Spleen (tissue), 11 donors: ENCODE results near the gene ATP5PO. TPM values are rescaled to one million over a fixed set of nuclear protein-coding genes. Genes with fewer than 3 reads are reported as not detected.

Experiments used
- DNase-seq: peaks from one replicate; pipeline ENCODE4 v3.0.0-alpha.2; 2020
- H3K27ac ChIP-seq, 8 donors: fragments of 200-600 bp; sonication (generic) in 7 of 8; 1 replicate in 4 of 8; 2 replicates in 4 of 8; pipeline versions ENCODE4 v1.5.0 to v1.8.0; 2016 to 2021; ENCODE audit warnings: inconsistent platforms in 4 of 8, mild to moderate bottlenecking in 4 of 8, moderate library complexity in 1 of 8
- H3K27me3 ChIP-seq, 7 donors: fragments of 200-600 bp; sonication (generic) in 6 of 7; replicated peaks in 1 of 7; 1 replicate in 4 of 7; 2 replicates in 3 of 7; pipeline versions ENCODE4 v1.5.0 to v1.8.0; 2016 to 2021; ENCODE audit warnings: inconsistent platforms in 3 of 7, mild to moderate bottlenecking in 1 of 7
- H3K36me3 ChIP-seq, 6 donors: fragments of 200-600 bp; sonication (generic) in 5 of 6; 1 replicate in 4 of 6; 2 replicates in 2 of 6; pipeline versions ENCODE4 v1.5.0 to v1.8.0; 2016 to 2021; ENCODE audit warnings: inconsistent platforms in 2 of 6
- H3K4me1 ChIP-seq, 6 donors: fragments of 200-600 bp; sonication (generic) in 5 of 6; 1 replicate in 3 of 6; 2 replicates in 3 of 6; pipeline versions ENCODE4 v1.5.0 to v1.8.0; 2016 to 2021; ENCODE audit warnings: inconsistent platforms in 3 of 6
- H3K4me3 ChIP-seq, 8 donors: fragments of 200-600 bp; sonication (generic) in 7 of 8; 1 replicate in 4 of 8; 2 replicates in 4 of 8; pipeline versions ENCODE4 v1.5.0 to v1.8.0; 2016 to 2021; ENCODE audit warnings: inconsistent platforms in 4 of 8, mild to moderate bottlenecking in 4 of 8, moderate library complexity in 2 of 8
- H3K9me3 ChIP-seq, 8 donors: fragments of 200-600 bp; sonication (generic) in 7 of 8; 1 replicate in 4 of 8; 2 replicates in 4 of 8; pipeline versions ENCODE4 v1.5.0 to v1.8.0; 2016 to 2021; ENCODE audit warnings: inconsistent platforms in 4 of 8
- CTCF ChIP-seq, 11 experiments: fragments of 200-600 bp in 7 of 11; fragments of 450-650 bp in 4 of 11; sonication (generic) in 4 of 11; IDR thresholded peaks in 8 of 11; conservative IDR thresholded peaks in 3 of 11; 1 replicate in 7 of 11; 2 replicates in 4 of 11; pipeline versions ENCODE4 v1.4.0 to v1.8.0; 2016 to 2021; ENCODE audit warnings: antibody characterized with exemption in 11 of 11, inconsistent platforms in 4 of 11, mild to moderate bottlenecking in 1 of 11
- POLR2A ChIP-seq, 3 donors: fragments of 450-650 bp; IDR thresholded peaks; one replicate each; pipeline ENCODE4 v1.5.1; 2017; ENCODE audit warnings: antibody characterized with exemption in 3 of 3, mild to moderate bottlenecking in 1 of 3
- POLR2AphosphoS5 ChIP-seq, 3 donors: sonication (generic); formaldehyde crosslinking; IDR thresholded peaks; one replicate each; pipeline ENCODE4 v1.5.1; 2017; ENCODE audit warnings: antibody characterized with exemption in 3 of 3
- WGBS, 5 donors: extraction: QIAGEN DNeasy Blood & Tissue Kit in 3 of 5; methylation state at CpG; one replicate each; pipeline versions ENCODE4 v1.1.5 to v1.1.7; 2013 to 2018; 5-methylcytosine and 5-hydroxymethylcytosine counted together
- intact Hi-C: fragments of 100-400 bp; cut with DNase I; formaldehyde crosslinking; loops from one replicate; pipeline ENCODE4 v1.15.0; 2023; ENCODE audit warnings: low total_unique reads
- polyA plus RNA-seq, 3 donors: library from polyadenylated mRNA; stranded (reverse); fragments of 200-250 nt; gene quantifications; one replicate each; pipeline ENCODE4 v1.2.1, GENCODE V29; 2013
- total RNA-seq, 7 donors: library from RNA; depleted of rRNA in 3 of 7; stranded (reverse); fragments of >200 nt in 3 of 7; fragmentation: NEBNext Ultra II Directional in 4 of 7; extraction: Animal tissue kit (Norgen Biotek cat#: 25700) in 4 of 7; gene quantifications; one replicate each; pipeline versions ENCODE4 v1.1.0 to v1.2.1, GENCODE V29; 2016 to 2021
- donor health status: healthy with polysubstance abuse.
- donor health status: DM: no; HTN: no; CAD: no; lungs with moderate emphysema.
- donor health status: DM: no; HTN: no; CAD: no.
- donor health status: Bipolar disorder and iron deficiency.
- donor health status: healthy.
- donor health status: DM: no; HTN: no; CAD: no.
- donor health status: DM: yes; HTN: yes; CAD: no.

The ATP5PO gene
- total and polyA plus RNA-seq, 10 donors, result 97.6 to 286 (median 127) TPM

GRCh38 chr21:33948096-33948950 lies 32.7 kb upstream of the ATP5PO start:
- intact Hi-C loops, result no loop called here
- H3K4me3 ChIP-seq, result peak overlapping the region in 3 of 8 donors; percentile 10 to 49 (median 10)
- no peaks in the 10 kb centered on the region for H3K27me3 ChIP-seq
- peak overlapping the region; percentile 22 to 92 (median 79) for H3K27ac ChIP-seq
- TF ChIP-seq POLR2A (IDR thresholded peaks at IDR 0.05), result no peak
- peak in 2 of 3 donors; percentile 61 to 67 for TF ChIP-seq POLR2AphosphoS5 (IDR thresholded peaks at IDR 0.05)
- H3K36me3 ChIP-seq, result no peaks in the 10 kb centered on the region
- H3K9me3 ChIP-seq, result no peaks in the 10 kb centered on the region
- peak; percentile 90 for DNase-seq
- H3K4me1 ChIP-seq, result peaks cover 10 to 66% (median 35%) of the 10 kb centered on the region in 6 donors
- 29 to 41% (median 35%) methylated on average over 17 of the region's 17 CpGs for WGBS, 5 donors

- peaks cover 10 to 66% (median 35%) of the 10 kb centered on the region in 6 donors for H3K4me1 ChIP-seq
- no peaks in the 10 kb centered on the region for H3K27me3 ChIP-seq
- intact Hi-C loops, result no loop called here
- H3K27ac ChIP-seq, result peak overlapping the region; percentile 22 to 92 (median 79)
- WGBS, 5 donors, result 37 to 46% (median 44%) methylated on average over 9 of the region's 9 CpGs
- H3K9me3 ChIP-seq, result no peaks in the 10 kb centered on the region
- no peak for DNase-seq
- TF ChIP-seq POLR2A (IDR thresholded peaks at IDR 0.05) (no peak), CTCF (IDR thresholded peaks at IDR 0.05 in 8 of 11, conservative IDR thresholded peaks at IDR 0.05 in 3 of 11) (no peak), POLR2AphosphoS5 (IDR thresholded peaks at IDR 0.05) (peak in 1 of 3 donors; percentile 58)
- peak overlapping the region in 3 of 8 donors; percentile 10 to 49 (median 10) for H3K4me3 ChIP-seq
- no peaks in the 10 kb centered on the region for H3K36me3 ChIP-seq
These were observed 32.0 kb upstream of the ATP5PO start for GRCh38 chr21:33947451-33948095.

- Histone ChIP-seq H3K36me3 (no peaks in the 10 kb centered on the region), H3K27ac (peak overlapping the region in 2 of 8 donors; percentile 0 to 3), H3K9me3 (no peaks in the 10 kb centered on the region), H3K4me3 (no peak overlapping the region), H3K27me3 (no peaks in the 10 kb centered on the region), H3K4me1 (peaks cover 10 to 51% (median 31%) of the 10 kb centered on the region in 6 donors)
- whole genome bisulfite sequencing, 5 donors, result 82 to 94% (median 91%) methylated on average over 2 of the region's 2 CpGs
- no peak for DNase-seq
- intact Hi-C loops, result no loop called here
- TF ChIP-seq POLR2AphosphoS5 (IDR thresholded peaks at IDR 0.05) (no peak), CTCF (IDR thresholded peaks at IDR 0.05 in 8 of 11, conservative IDR thresholded peaks at IDR 0.05 in 3 of 11) (no peak), POLR2A (IDR thresholded peaks at IDR 0.05) (no peak)
These were observed 30.2 kb upstream of the ATP5PO start for GRCh38 chr21:33945652-33946270.

GRCh38 chr21:33944185-33944763 lies 28.7 kb upstream of the ATP5PO start:
- H3K9me3 ChIP-seq, result no peaks in the 10 kb centered on the region
- H3K27me3 ChIP-seq, result no peaks in the 10 kb centered on the region
- no peak for DNase-seq
- no peaks in the 10 kb centered on the region for H3K36me3 ChIP-seq
- TF ChIP-seq POLR2A (IDR thresholded peaks at IDR 0.05), result no peak
- TF ChIP-seq POLR2AphosphoS5 (IDR thresholded peaks at IDR 0.05), result no peak
- no peak for TF ChIP-seq CTCF (IDR thresholded peaks at IDR 0.05 in 8 of 11, conservative IDR thresholded peaks at IDR 0.05 in 3 of 11)
- WGBS, 5 donors, result 84 to 100% (median 95%) methylated on average over 1 of the region's 1 CpG
- intact Hi-C loops, result no loop called here
- H3K4me3 ChIP-seq, result no peak overlapping the region
- H3K27ac ChIP-seq, result no peak overlapping the region
- H3K4me1 ChIP-seq, result peaks cover 8 to 36% (median 25%) of the 10 kb centered on the region in 6 donors
